ENCODE results near the gene ZNF32.

ZNF32 gene

GRCh38 chr10:43658227-43658626 lies 9.5 kb upstream of the ZNF32 start:
- Histone ChIP-seq H3K9me2 (ENCODE audit: low read depth, low read length) (no peaks in the 10 kb centered on the region), H3K4me1 (ENCODE audit: insufficient read depth, low read length, severe bottlenecking) (no peaks in the 10 kb centered on the region), H3K79me2 (ENCODE audit: insufficient read depth, low read length) (no peaks in the 10 kb centered on the region), H3K9ac (ENCODE audit: low read length) (no peak overlapping the region), H3K36me3 (ENCODE audit: insufficient read depth, low read length) (no peaks in the 10 kb centered on the region), H2AFZ (ENCODE audit: low read length) (no peak overlapping the region), H3K4me3 (ENCODE audit: low read depth, low read length, poor library complexity, severe bottlenecking) (no peak overlapping the region), H3K27me3 (ENCODE audit: insufficient read depth, low read length) (no peaks in the 10 kb centered on the region), H3K4me2 (ENCODE audit: low read length) (no peak overlapping the region), H3F3A (ENCODE audit: insufficient read depth, low read length) (no peaks in the 10 kb centered on the region), H4K20me1 (ENCODE audit: insufficient read depth, low read length) (no peaks in the 10 kb centered on the region), H3K9me3 (ENCODE audit: low read length) (no peaks in the 10 kb centered on the region), H3K27ac (ENCODE audit: low read depth, low read length, poor library complexity, severe bottlenecking) (no peak overlapping the region)
- TF ChIP-seq CTCF (IDR thresholded peaks at IDR 0.05; ENCODE audit: low read length) (no peak), EZH2 (IDR thresholded peaks at IDR 0.05; ENCODE audit: borderline replicate concordance, low read length) (no peak)

GRCh38 chr10:43655311-43655710 lies 6.6 kb upstream of the ZNF32 start:
- no peak overlapping the region for H3K4me2 ChIP-seq (ENCODE audit: low read length)
- no peaks in the 10 kb centered on the region for H3K9me3 ChIP-seq (ENCODE audit: low read length)
- no peaks in the 10 kb centered on the region for H3K79me2 ChIP-seq (ENCODE audit: insufficient read depth, low read length)
- TF ChIP-seq EZH2 (IDR thresholded peaks at IDR 0.05; ENCODE audit: borderline replicate concordance, low read length): no peak
- TF ChIP-seq CTCF (IDR thresholded peaks at IDR 0.05; ENCODE audit: low read length): no peak
- H3K27me3 ChIP-seq (ENCODE audit: insufficient read depth, low read length): no peaks in the 10 kb centered on the region; the same call in 1 of the 2 replicates
- no peaks in the 10 kb centered on the region for H3F3A ChIP-seq (ENCODE audit: insufficient read depth, low read length)
- H3K4me3 ChIP-seq (ENCODE audit: low read depth, low read length, poor library complexity, severe bottlenecking): no peak overlapping the region
- no peak overlapping the region for H2AFZ ChIP-seq (ENCODE audit: low read length)
- no peaks in the 10 kb centered on the region for H3K4me1 ChIP-seq (ENCODE audit: insufficient read depth, low read length, severe bottlenecking)
- H3K36me3 ChIP-seq (ENCODE audit: insufficient read depth, low read length): no peaks in the 10 kb centered on the region
- no peak overlapping the region for H3K9ac ChIP-seq (ENCODE audit: low read length)
- H3K9me2 ChIP-seq (ENCODE audit: low read depth, low read length): no peaks in the 10 kb centered on the region
- H4K20me1 ChIP-seq (ENCODE audit: insufficient read depth, low read length): no peaks in the 10 kb centered on the region
- H3K27ac ChIP-seq (ENCODE audit: low read depth, low read length, poor library complexity, severe bottlenecking): no peak overlapping the region

- no peaks in the 10 kb centered on the region for H3K9me2 ChIP-seq (ENCODE audit: low read depth, low read length)
- H3K9me3 ChIP-seq (ENCODE audit: low read length): no peaks in the 10 kb centered on the region
- H3K4me1 ChIP-seq (ENCODE audit: insufficient read depth, low read length, severe bottlenecking): peaks cover 7% of the 10 kb centered on the region
- H3K79me2 ChIP-seq (ENCODE audit: insufficient read depth, low read length): no peaks in the 10 kb centered on the region
- H4K20me1 ChIP-seq (ENCODE audit: insufficient read depth, low read length): no peaks in the 10 kb centered on the region
- H2AFZ ChIP-seq (ENCODE audit: low read length): no peak overlapping the region
- no peak overlapping the region for H3K9ac ChIP-seq (ENCODE audit: low read length)
- no peak overlapping the region for H3K4me2 ChIP-seq (ENCODE audit: low read length)
- no peak overlapping the region for H3K27ac ChIP-seq (ENCODE audit: low read depth, low read length, poor library complexity, severe bottlenecking)
- H3K27me3 ChIP-seq (ENCODE audit: insufficient read depth, low read length): peaks cover 6% of the 10 kb centered on the region; the same call in 1 of the 2 replicates
- TF ChIP-seq CTCF (IDR thresholded peaks at IDR 0.05; ENCODE audit: low read length): no peak
- TF ChIP-seq EZH2 (IDR thresholded peaks at IDR 0.05; ENCODE audit: borderline replicate concordance, low read length): no peak
- H3K36me3 ChIP-seq (ENCODE audit: insufficient read depth, low read length): no peaks in the 10 kb centered on the region; the same call in 1 of the 2 replicates
- no peaks in the 10 kb centered on the region for H3F3A ChIP-seq (ENCODE audit: insufficient read depth, low read length)
- no peak overlapping the region for H3K4me3 ChIP-seq (ENCODE audit: low read depth, low read length, poor library complexity, severe bottlenecking)
These were observed 5.1 kb upstream of the ZNF32 start for GRCh38 chr10:43653746-43654145.
